NCI-H187 treated with DMSO at 0.1 percent for 48 hours (cell line): ENCODE data around the gene ZBTB16.

Source experiments
- DNase-seq: peaks from one replicate; lab custom pipeline; 2025; lab: John Stamatoyannopoulos, UW

The ZBTB16 gene

DNA sequence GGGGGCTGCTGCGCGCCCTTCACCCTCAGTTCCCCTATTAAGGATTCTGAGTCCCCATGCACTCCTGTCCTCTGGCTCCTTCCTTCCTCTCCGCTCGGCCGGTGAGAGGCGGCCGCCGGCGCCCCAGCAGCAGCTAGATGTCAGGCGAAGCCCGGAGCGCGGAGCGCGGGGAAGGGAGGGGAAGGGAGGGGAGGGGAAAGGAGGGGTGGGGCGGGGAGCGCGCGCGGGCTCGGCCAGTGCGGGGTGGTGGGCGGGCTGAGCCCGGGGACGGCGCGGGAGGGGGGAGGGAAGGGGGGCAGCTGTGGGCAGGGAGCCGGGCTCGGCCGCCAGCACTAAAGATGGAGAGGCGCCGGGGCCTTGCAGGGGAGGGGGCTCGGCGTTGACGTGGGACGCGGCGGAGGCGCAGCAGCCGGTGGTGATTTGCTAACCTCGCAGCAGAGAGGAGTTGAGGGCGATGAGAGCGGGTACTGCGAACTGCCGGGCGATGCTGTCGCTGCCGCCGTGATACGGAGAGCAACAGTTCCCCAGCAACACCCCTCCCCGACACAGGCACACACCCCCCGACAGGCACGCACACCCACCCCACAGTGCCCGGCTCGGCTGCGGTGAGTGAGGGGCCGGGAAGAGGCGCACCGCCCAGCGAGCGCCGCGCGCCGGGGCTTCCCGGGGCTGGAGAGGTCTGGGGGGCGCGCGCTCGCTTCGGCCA is at the start of gene ZBTB16:
Gene ZBTB16 (plus strand): TSS at position 434 of the 706 bp plus-strand sequence. CDS start 3,590 bp downstream, outside the sequence.
- no peak for DNase-seq

- DNase-seq: no peak
Observed at GRCh38 chr11:114010931-114011330, 48.6 kb upstream of the ZBTB16 start.

DNA sequence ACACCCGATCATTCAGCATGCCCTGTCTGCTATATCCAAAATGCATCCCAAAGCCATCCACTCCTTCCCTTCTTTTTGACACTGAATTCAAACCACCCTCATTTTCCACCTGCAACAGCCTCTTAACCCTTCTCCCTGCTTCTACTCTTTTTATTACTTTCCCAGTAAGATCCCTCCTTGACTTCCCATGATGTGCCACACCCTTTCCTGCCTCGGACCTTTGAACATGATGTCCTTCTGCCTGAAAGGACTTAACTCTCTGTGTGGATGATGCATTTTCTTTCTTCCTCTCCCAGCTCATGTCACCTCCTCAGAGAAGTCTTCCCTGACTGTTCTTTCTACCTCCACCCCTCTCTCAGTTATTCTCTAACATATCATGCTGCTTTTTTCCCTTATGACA is 48.1 kb upstream of the ZBTB16 start:
- no peak for DNase-seq

DNA sequence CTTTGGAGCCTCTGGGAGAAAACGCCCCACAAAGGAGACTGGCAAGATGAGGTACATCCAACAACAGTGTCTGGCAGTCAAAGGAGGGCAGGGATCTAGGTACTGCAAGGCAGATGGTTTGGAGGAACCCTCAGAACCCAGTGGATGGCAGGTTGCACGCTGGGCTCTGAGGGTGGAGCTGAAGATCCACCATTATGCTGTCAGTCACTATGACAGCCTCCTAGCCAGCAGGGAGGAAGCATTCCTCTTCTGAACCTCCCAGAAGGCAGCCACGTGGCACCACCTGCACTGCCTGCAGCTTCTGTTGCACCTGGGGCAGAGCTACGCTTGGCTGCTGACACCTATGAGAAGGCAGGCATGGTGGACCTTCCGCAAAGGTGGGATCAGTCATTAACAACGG is 44.4 kb upstream of the ZBTB16 start:
- no peak for DNase-seq

GRCh38 chr11:114016986-114017385 is 42.5 kb upstream of the ZBTB16 start:
- DNase-seq: no peak

- no peak for DNase-seq
Observed at GRCh38 chr11:114017723-114018122, 41.8 kb upstream of the ZBTB16 start.

- no peak for DNase-seq
Observed at GRCh38 chr11:114019046-114019445, 40.5 kb upstream of the ZBTB16 start.

DNA sequence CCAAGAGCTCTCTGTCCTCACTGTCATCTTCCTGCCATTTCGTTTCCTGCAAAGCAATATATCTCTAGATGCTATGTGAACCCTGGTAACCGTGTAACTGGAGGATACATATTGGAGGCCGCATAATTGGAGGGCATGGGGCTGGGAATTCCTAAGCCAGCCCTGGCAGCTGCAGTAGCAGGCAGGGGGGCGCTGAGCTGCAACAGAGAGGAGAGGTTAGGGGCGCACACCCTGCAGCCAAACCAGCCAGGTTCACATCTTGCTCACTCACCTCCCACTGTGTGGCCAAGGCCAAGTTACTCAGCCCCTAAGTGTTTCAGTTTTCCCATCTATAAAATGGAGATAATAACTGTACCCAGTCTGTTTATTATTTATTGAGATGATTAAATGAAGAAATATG is 39.9 kb upstream of the ZBTB16 start:
- DNase-seq: no peak

DNA sequence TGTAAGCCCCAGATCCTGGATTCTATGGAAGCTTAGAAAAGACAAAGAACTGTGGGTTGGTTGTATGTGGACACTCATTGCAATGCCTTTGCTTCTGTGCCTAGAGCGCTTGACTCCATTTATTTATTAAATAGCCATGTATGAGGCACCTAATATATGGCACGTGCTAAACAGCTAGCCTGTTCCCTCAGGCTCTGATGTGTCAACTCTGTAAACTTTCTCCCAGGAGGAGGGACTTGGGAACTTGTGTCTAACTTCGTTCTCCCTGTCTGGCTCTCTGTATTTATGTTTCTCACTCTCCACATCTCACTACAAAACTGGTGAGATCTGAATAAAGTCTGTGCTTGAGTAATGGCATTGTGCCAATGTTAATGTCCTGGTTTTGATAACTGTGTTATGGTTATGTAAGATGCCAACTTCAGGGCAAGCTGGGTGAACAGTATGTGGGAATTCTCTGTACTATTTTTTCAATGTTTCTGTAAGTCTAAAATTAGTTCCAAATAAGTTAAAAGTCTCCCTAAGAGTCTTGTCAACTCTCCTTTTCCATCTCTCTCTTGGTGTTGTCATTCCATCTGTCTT is 34.1 kb upstream of the ZBTB16 start:
- no peak for DNase-seq

DNA sequence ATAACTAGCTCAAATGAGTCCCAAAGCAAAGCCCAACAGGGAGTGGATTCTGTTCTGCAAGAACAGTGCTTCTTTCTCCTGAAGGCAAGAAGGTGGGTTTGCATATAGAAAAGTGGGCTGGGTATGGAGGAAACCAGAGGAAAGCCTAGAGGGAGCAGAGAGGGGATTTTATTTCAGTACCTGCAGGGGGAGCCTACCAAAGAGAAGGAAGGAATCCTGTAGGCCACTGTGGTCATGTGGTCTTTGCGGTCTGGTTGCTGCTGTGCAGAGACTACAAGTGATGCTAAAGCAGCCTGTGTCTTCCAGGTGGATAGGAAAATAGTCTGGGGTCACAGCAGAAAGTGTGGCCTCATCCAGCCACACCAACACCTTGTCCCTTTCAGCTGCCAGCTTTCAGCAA is 33.2 kb upstream of the ZBTB16 start:
- DNase-seq: no peak

DNA sequence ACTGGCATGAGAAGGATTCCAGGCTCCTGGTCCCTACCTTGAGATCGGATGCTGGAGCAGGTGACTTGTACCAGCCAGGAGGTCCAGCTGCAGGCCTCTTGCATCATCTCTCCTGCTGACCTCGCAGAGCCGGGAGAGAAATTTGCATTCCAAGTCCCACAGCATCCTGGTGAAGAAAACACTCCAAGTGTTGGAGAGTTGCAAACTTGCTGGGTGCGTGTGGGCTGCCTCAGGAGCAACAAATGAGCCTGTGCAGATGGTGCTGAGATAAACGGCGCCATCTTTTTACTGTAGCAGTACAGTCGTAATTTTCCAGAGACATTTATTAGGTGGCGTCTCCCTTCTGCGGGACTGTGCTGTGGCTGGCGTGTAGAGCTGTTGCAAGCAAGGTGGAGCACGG is 32.1 kb upstream of the ZBTB16 start:
- no peak for DNase-seq

DNA sequence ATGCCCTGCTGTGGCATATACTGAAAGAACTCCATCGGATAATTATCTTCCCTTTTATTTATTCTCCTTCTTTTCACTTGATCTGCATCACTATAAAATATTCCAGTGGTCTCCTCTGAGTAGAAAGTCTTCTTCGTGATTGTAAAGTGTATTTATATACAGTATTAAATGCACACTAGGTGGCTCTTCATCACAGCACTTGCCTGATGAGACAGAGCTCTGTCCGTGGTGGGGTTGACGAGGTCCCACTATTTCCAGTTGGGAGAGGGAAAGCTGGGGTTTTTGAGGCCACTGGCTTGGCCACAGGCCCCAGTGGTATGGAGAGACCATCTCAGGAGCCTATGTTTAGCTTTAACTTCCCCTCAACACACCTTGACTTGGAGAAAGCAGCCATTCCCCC is 31.6 kb upstream of the ZBTB16 start:
- no peak for DNase-seq

DNA sequence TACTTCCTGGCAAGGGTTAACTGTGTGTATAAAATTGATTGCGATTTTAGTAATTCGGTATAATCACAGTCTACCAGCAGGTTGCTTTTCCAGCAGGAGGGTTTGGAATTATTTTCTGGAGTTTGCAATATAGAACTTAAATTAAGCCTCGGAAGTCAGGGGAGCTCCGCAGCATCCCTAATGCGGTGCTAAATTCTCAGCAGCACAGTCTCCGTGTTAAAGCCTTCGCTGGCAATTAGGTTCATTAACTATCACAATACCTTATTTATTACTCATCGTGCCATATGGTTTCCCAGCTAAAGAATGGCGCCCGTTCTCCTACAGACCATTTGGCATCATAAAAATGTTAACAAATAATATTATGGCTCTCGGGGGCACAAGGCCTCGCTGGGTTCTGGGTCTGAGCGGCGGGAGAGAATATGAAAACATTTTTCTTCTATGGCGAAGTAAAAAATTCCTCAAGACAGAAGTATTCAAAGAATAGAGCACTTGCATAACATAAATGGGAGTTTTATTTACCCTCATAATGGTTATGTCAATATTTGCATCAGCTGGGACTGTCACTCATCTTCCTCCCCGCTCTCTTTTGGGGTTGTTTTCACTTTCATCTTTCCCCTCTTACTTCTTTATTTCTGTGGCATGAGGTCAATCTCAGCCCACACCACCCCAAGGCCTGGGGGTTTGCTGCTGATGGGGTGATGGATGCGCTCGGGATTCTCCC is 28.1 kb upstream of the ZBTB16 start:
- no peak for DNase-seq

GRCh38 chr11:114031967-114032320 is 27.6 kb upstream of the ZBTB16 start:
- no peak for DNase-seq

DNA sequence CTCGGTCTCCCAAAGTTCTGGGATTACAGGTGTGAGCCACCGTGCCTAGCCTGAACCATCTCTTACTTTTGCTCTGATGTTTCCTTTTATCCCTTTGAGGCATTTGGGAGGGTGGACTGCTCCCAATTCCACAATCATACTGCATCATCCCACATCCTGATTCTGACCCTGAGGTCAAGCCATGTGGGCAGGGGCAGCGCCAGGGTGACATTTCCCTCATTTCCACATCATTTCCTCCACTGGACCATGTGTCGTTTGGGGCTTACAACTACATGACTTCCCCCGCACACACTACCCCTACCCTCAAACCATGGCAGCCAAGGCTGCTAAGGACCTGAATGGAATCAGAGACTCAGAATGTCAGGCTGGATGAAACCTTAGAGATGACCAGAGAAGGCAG is 26.4 kb upstream of the ZBTB16 start:
- no peak for DNase-seq

- no peak for DNase-seq
Observed at GRCh38 chr11:114033572-114033971, 25.9 kb upstream of the ZBTB16 start.

GRCh38 chr11:114034956-114035355 is 24.6 kb upstream of the ZBTB16 start:
- DNase-seq: no peak

DNA sequence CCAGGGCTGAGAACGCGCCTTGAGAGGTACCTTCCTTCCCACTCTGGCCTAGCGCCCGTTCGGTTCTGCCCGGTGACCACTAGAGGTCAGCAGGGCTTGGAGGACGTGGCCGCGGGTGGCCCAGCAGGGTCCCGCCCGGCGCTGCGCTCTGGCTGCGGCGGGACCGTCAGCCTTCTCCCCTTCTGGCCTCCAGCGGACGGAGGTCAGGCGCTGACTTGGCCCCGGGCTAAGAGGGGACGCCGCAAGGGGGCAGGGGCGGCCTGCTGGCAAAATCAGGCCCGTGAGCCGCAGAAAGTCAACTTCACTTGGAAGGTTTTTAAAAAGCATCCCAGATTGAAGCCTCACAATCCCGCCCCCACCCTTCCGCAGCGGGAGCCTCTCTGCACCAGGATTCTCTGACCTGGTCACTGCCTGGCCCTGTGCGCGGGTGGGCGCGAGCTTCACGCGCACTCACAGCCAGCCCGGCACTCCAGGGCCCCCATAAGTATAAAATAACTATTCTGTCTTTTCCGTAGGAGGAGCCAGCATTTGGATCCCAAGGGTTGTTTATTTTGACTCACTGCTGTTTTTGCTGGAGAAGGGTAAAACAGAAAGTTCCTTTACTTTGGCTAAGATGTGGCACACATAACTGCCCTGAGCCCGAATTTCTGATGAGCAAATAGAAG is 23.2 kb upstream of the ZBTB16 start:
- DNase-seq: no peak

DNA sequence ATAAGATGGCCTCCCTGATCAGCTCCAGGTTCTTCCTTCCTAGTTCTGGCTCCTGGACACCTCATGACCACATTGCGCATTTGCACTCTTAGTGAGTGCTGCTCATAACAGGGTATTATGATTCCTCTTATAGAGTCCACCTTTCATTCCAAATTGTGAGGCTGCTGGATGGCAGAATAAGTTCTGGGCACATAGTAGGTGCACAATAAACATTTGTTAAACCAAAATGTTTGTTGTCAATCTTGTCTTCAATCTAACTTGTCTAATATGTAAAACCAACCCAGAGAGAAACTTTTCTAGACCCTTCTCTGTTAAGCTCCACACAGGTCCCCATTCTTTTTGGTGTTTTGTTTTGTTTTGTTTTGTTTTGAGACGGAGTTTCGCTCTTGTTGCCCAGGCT is 22.6 kb upstream of the ZBTB16 start:
- no peak for DNase-seq

- no peak for DNase-seq
Observed at GRCh38 chr11:114039551-114039950, 20.0 kb upstream of the ZBTB16 start.

DNA sequence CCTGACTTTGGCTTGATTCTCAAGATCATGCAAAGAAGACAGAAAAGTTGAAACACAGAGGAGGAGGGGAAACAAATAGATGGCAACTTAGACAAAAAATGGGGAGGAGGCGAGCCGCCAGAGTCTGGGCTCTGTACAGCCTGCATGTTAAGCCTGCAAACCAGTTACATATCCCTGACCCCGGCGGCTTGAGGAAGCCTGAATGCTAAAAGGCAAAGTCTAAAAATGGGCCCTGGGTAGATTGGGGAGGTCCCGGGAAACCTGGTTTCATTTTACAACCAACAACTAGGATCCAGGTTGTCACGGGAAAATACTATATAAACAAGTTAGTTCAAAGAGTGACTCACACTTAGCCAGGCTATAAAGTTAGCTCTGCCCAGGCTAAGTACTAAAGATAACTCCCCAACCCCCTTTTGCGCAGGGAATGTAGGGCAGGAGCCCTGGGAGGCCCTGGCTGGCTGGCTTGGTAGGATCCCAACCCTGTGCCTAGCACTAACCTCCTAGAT is 18.8 kb upstream of the ZBTB16 start:
- no peak for DNase-seq

DNA sequence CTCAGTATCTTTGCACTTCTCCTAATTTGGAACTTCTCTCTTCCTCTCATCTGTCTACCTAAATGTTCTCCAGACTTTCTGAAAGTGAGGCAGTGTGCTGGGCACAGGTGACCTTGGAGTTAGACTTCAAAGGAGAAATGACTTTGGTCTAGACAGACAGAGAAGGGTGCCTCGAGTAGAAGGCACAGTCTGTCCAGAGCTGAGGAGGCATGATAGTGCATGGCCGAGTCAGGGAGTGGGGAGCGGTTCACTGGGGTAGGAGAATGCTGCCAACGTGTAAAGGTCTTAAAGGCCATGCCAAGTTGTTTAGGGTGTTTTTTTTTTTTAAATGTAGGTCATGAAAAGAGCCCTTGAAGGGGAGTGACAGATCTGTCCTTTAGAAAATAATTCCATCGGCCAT is 17.3 kb upstream of the ZBTB16 start:
- DNase-seq: no peak
